Loucy (cell line): ENCODE measurements around the gene PIK3CB.

Experiments
- CTCF ChIP-seq: fragments of 200-600 bp; sonication (generic); conservative IDR thresholded peaks from 2 replicates; pipeline ENCODE4 v1.5.1; 2014; ENCODE audit warnings: mild to moderate bottlenecking, antibody characterized with exemption, low read length
- EZH2phosphoT487 ChIP-seq: fragments of 200-600 bp; IDR thresholded peaks from 2 replicates; pipeline ENCODE4 v1.6.1; 2018; ENCODE audit warnings: antibody characterized with exemption, mild to moderate bottlenecking, moderate library complexity, borderline replicate concordance

- no peak for TF ChIP-seq CTCF
- TF ChIP-seq EZH2phosphoT487, result no peak
These were observed 10.5 kb upstream of the PIK3CB start for GRCh38 chr3:138845181-138845601.
